Measurements from ENCODE around the gene PKDCC.

GRCh38 chr2:42102591-42103450 is 55.0 kb downstream of the PKDCC start:
- TF ChIP-seq BHLHE40 (IDR thresholded peaks at IDR 0.05; ENCODE audit: borderline replicate concordance) (no peak), NFRKB (IDR thresholded peaks at IDR 0.05) (no peak), FOXA1 (IDR thresholded peaks at IDR 0.05) (no peak), SUZ12 (IDR thresholded peaks at IDR 0.05) (no peak), SP1 (IDR thresholded peaks at IDR 0.05) (no peak), PKNOX1 (IDR thresholded peaks at IDR 0.05) (no peak), FOXM1 (IDR thresholded peaks at IDR 0.05; ENCODE audit: borderline replicate concordance) (no peak), HDGF (IDR thresholded peaks at IDR 0.05; ENCODE audit: borderline replicate concordance) (no peak), ARNT (IDR thresholded peaks at IDR 0.05) (no peak), ZNF384 (IDR thresholded peaks at IDR 0.05) (no peak)

Measured in HEK293T (cell line).